ENCODE measurements around the gene CDK15.

The CDK15 gene

GRCh38 chr2:201938781-201939180 is 132.4 kb downstream of the CDK15 start:
- Histone ChIP-seq H3K36me3 (ENCODE audit: insufficient read depth, low read length) (no peaks in the 10 kb centered on the region), H3K27ac (no peak overlapping the region), H3K9ac (ENCODE audit: insufficient read length) (no peak overlapping the region), H3K9me3 (ENCODE audit: low read depth, low read length) (peaks cover 3% of the 10 kb centered on the region; the same call in 1 of the 2 replicates), H3K4me3 (no peak overlapping the region)
- DNase-seq (ENCODE audit: low read depth, low spot score) = no peak
- TF ChIP-seq FOXP2 (optimal IDR thresholded peaks at IDR 0.05; ENCODE audit: control extremely low read depth, extremely low read length, insufficient read depth) (no peak), EZH2 (IDR thresholded peaks at IDR 0.05) (no peak), POLR2AphosphoS5 (IDR thresholded peaks at IDR 0.05; ENCODE audit: borderline replicate concordance, low read depth, low read length) (no peak)

DNA sequence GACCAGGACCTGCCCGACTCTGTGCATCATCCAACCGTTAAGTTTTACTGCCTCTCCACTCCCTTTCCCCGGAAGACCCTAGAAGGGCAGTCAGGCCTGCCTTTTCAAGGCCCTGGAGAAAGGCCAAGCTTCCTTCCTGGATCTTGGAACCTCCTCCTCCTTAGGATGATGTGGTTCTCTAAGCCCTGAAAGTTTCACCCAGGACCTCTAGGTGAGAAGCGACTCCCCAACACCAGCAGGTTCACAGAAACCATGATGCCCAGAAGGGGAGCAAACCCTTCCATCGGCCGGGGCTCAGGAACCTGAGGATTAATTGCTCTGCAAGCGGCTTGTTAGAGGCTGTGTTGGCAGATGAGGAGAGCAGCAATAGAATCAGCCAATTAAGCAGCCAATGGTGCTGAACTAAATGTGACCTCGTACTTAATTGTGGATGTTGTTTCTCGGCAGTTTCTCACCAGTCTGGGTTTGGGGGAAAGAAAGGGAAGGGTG is 133.2 kb downstream of the CDK15 start:
- Histone ChIP-seq H3K4me3 (no peak overlapping the region), H3K27ac (no peak overlapping the region), H3K9ac (ENCODE audit: insufficient read length) (no peak overlapping the region), H3K36me3 (ENCODE audit: insufficient read depth, low read length) (no peaks in the 10 kb centered on the region), H3K9me3 (ENCODE audit: low read depth, low read length) (peaks cover 3% of the 10 kb centered on the region; the same call in 1 of the 2 replicates)
- DNase-seq (ENCODE audit: low read depth, low spot score) = no peak
- no peak for TF ChIP-seq FOXP2 (optimal IDR thresholded peaks at IDR 0.05; ENCODE audit: control extremely low read depth, extremely low read length, insufficient read depth)
- TF ChIP-seq EZH2 (IDR thresholded peaks at IDR 0.05) = no peak
- TF ChIP-seq POLR2AphosphoS5 (IDR thresholded peaks at IDR 0.05; ENCODE audit: borderline replicate concordance, low read depth, low read length) = no peak

DNA sequence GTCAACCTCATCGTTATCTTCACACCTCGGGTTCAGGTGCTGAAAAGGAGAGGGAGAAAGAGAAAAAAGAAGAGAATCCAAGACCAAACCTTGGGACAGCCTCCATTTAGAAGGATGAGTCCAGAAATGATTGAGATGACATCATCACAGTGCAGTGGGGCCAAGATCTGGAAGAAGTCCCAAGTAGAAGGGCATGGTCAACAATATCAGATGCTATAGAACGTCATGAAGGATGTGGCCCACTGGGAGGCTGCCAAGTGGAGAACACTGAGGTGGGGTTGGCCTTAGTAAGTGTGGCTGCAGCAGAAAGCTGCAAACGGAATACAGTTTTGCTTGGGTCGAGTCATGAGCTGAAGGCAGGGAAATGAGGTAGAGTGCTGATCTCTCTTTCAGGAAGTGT is 136.2 kb downstream of the CDK15 start:
- Histone ChIP-seq H3K4me3 (no peak overlapping the region), H3K36me3 (ENCODE audit: insufficient read depth, low read length) (no peaks in the 10 kb centered on the region), H3K27ac (no peak overlapping the region), H3K9me3 (ENCODE audit: low read depth, low read length) (no peaks in the 10 kb centered on the region), H3K9ac (ENCODE audit: insufficient read length) (no peak overlapping the region)
- no peak for DNase-seq (ENCODE audit: low read depth, low spot score)
- TF ChIP-seq EZH2 (IDR thresholded peaks at IDR 0.05) = no peak
- TF ChIP-seq FOXP2 (optimal IDR thresholded peaks at IDR 0.05; ENCODE audit: control extremely low read depth, extremely low read length, insufficient read depth) = no peak
- no peak for TF ChIP-seq POLR2AphosphoS5 (IDR thresholded peaks at IDR 0.05; ENCODE audit: borderline replicate concordance, low read depth, low read length)
